Measurements from ENCODE around the gene EYS.

The EYS gene

DNA sequence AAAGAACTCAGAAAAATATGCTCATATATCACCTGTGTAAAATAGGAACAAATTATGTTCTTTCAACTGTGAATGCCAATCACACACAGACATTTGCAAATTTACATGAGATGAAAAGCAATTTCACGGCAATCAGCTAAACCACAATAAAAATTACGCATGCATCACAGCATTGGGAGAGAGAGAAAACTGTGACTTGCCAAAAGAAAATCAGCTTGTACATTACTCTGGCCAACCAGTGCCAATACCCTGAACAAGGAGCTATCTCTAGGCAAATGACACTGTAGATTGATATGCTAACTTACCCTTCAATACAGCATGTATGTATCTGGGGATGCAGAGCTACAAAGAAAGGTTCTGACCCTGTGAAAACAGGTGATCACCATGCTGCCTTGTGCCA, 515.6 kb downstream of the EYS start:
- no peak for DNase-seq

DNA sequence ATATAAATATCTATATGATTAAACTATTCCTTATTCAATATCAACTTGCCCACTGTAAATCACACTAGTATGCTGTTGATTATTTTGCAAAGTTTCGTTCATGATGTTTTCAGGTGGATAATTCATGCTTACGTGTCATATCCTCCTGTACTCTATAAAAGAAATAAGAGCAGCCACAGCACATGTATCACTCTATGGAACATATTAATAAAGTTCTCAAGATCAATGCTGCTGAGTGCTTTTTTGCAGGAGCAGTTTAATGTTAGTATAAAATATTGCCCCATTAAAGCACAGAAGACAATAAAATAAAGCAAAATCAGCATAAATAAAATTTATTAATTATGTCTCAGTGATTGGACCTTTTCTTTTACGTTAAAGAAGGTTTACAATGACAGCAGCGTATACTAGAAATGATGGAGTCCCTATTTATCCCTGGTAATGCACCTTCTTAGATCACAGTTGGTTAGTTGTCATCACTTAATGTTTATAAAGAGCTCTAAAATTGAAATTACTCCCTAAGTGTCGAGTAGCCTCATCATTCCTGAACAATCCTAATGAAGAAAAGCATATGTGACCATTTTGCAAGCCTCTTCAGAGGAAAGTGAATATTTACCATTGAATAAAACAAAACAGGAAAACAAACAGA, 517.7 kb downstream of the EYS start:
- no peak for DNase-seq

DNA sequence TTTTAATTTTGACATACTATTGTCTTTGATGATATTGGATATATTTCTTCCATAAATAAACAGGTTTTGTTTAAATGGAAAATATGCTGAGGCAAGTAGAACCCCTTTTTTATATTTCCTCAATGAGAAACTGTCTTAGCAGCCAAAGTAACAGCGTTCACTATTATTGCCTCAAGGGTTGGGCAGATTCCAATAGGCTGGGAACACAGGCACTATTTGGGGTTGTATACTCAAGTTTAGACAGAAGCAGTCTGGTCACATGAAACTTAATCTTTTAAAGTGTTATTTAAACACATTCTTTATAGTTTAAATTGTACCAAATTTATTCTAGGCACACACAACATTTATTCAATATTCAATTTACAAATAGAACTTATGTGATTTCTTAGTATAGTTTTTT, 520.2 kb downstream of the EYS start:
- DNase-seq = no peak

DNA sequence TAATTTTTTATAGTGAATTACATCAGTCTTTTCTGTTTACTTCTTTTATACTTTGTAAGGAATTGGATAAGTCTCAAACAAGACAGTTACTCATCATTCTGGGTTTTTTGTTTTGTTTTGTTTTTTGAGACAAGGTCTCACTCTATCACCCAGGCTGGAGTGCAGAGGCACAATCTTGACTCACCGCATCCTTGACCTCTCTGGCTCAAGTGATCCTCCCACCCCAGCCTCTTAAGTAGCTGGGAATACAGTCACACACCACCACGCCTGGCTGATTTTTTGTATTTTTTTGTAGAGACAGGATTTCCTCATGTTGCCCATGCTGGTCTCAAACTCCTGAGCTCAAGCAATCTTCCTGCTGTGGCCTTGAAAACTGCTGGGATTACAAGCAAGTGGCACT, 524.3 kb downstream of the EYS start:
- no peak for DNase-seq

DNA sequence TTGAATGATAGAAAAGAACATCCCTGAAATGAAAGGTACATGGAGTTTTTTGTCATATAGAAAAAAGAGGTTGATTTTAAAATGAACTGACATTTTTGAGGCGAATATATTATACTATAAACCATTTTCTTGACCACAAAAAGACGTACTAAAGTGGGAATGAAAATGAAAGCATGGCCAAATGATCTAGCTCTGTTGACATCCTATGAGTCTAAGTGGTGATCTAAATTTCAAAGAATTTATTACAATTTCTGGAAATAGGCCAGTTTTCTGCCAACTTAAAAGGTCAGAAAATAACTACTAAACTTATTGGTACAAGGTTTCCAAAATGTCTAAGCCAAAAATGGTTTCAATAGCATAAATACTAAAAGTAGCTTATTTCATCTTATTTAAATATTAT, 536.8 kb downstream of the EYS start:
- no peak for DNase-seq

DNA sequence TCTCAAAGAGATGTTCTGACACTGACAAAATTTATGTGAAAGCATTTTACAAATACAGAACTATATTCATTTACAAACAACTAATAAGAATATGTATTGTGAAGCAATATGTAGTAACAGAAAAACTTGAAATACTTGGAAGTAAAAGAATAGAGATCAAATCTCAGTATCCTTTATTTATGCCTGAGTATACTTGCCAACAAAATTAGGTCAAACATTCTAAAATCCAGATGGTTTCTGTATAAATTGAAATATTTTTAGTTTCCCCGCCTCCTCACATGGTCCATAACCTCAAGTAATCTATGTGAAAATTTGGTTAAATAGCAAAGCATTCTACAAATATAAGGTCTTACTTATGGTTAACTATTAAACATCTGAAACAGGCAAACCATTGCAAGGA, 545.4 kb downstream of the EYS start:
- DNase-seq = no peak

DNA sequence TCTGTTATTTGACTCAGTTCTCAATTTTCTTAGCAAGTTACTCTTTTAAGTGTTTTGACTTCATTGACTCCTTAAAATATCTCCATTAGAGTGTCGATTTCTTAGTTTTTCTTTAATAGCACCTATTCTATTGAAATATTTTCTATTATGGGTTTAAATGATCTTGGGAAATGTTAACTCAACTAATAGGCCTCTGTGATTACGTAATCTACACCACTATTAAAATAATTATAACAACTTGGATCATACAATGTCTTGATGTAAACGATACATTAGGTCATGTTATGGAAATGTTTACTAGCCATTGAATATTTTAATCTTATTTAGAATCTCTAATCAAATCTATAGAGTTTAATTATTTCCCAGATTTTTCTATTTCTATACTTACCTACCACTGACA, 550.0 kb downstream of the EYS start:
- no peak for DNase-seq

DNA sequence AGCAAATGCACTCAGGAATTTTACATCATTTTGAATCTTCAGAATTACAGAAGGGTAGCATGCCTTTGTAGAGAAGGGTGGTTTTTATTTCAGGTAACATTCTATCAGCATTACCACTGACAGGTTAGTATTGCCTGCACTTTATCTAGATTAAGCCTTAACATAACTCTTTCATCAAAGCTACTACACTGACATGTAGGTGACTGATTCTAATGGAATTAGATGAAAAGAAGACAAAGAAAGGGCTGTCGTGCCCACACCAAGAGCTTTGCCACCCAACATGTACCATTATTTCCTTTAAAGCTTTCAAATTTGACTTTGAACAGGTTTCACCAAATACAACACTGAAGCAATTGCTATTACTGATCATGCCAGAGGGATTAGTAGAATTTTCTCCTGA, 551.9 kb downstream of the EYS start:
- no peak for DNase-seq

DNA sequence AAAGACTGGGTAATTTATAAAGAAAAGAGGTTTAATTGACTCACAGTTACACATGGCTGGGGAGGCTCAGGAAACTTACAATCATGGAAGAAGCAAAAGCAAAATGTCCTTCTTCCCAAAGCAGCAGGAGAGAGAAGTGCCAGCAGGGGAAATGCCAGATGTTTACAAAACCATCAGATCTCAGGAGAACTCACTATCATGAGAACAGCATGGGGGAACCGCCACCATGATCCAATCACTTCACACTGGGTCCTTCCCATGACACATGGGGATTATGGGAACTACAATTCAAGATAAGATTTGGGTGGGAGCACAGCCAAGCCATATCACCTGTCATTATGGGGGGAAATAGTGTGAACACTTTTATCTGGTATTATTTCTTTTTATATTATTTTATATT, 557.2 kb downstream of the EYS start:
- no peak for DNase-seq

DNA sequence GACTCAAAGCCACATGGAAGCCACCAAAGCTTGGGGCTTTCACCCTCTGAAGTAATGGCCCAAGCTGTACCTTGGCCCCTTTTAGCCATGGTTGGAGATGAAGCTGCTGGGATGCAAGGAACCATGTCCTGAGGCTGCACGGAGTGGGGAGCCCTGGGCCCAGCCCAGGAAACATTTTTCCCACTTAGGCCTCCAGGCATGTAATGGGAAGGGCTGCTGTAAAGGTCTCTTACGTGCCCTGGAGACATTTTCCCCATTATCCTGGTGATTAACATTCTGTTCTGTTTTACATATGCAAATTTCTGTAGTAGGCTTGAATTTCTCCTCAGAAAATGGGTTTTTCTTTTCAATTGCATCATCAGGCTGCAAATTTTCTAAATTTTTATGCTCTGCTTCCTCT, 558.2 kb downstream of the EYS start:
- DNase-seq = no peak

DNA sequence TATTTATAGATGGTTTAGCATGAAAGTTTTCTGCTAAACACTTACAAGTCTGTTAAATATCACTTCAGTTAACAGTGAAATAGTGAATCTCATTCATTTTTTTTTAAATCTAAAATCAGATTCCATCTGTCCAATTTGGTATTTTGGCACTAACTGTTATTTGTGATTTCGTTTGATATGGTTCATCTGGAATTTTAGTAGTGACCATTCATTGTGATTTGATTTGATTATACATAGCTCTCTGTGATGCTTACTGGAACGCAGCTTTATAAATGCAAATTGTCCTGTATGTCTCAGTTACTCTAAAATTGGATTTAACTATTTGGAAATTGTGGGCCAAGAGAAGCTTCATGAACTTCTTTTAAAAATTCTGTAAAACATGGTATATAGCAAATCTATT, 571.5 kb downstream of the EYS start:
- DNase-seq = no peak

DNA sequence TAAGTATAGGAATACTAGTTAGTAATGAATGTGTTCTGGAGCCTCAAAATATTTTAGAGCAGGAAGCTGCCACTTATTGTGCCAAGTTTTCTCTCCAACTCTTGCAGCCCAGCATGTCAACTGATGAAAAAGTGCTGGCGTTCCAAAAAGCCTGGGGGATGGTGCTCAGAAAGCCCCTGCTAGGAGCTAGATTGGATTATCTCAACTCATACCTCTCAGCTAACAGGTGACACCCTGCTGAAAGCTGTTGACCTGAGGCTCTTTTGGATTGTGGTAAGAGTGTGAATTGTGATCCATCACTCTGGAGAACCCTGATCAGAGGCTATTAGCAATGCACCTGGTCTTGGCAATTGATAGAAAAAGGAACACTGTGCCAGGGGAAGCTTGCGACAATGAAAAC, 580.4 kb downstream of the EYS start:
- DNase-seq = no peak

DNA sequence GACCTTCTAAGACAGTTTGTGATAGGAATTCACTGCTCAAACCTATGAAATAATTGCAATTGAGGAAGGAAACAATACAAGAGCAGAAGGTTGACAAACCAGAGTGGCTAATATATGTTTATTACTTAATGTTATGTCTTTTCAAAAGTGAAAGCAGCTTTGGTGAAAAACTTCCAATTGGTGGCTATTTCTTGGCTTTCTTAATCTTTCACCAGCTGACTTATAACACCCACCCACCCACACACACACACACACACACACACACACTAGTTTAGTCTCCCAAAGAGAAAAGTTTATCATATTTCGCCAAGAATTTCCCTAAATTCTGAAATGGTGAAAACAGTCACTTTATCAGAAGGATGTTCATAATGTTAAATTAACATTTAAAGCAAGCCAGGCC, 583.5 kb downstream of the EYS start:
- DNase-seq = no peak

DNA sequence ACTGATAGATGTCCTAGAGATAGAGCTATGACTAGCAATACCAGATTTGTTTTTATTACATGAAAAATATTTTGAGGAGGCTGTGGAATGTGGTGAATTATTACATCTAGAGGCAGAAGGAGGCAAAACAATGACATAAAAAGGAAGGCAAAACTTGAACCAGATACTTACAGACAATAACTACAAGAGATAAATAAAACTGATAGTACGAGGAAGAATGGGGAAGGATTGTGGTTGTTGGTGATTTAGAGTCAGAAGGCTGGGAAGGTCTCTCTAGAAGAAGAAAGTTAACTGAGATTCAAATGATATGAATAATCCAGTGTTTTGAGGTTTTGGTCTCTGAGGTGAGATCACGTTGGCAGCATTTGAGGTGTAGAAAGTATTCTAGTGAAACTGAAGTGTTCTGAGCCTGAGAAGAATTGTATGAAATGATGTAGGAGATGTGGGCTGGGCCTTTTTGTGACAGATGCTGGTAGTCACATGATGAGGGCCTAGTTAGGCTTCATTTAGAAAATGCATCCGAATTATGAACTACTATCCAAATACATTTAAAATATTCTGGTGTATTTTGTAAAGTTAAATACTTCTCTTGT, 589.1 kb downstream of the EYS start:
- no peak for DNase-seq

DNA sequence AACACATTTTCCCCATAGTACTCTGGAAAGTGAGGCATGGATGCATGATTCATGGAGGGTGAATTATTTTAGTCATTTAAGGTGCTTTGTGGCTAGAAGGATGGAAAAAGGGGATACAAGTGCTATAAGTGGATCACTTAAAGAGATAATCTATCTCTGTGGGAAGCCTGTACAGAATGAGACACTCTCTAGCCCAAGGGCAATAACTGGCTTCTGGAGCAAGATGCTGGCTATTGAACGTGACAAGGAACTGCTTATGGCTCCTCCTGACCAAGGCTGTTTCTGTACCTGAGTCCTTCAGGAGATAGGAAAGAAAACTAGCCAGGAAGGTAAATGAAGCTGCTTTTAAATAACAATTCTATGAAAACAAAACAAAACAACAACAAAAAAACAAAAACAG, 590.7 kb downstream of the EYS start:
- DNase-seq = no peak

DNA sequence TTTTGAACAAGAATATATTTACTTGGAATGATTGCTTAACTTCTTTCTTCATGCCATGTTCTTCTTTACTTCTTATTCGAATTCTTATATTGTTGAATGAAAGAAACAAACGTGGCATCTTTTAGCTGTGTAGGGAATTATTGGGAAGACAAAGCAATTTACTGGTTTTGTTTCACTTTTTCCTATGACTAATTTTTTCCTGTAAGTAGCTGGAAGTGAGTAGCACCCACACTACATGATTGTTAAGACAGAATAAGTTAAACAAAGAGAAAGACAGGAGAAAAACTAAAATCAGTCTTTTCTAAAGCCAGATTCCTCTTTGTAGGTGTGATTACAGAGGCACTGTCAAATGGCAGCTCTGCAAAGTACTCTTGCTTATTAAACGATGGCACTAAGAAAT, 593.4 kb downstream of the EYS start:
- no peak for DNase-seq

DNA sequence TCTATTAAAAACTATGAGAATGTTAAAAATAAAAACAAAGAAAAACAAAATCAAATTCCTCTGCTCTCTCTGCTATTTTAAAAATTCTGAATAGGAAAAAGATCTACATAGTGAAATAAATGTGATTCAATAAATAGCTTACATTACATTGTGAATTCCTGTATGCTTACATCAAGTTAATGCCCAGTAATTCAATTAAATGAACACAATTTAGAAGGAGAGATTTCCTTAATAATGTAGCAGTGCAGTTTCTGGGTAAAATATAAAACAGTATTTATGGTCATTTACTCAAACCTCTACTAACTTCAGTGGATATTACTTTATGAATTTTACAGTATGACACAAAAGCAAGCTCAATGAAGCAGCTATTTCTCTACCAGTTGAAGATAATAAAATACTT, 594.6 kb downstream of the EYS start:
- DNase-seq = no peak

DNA sequence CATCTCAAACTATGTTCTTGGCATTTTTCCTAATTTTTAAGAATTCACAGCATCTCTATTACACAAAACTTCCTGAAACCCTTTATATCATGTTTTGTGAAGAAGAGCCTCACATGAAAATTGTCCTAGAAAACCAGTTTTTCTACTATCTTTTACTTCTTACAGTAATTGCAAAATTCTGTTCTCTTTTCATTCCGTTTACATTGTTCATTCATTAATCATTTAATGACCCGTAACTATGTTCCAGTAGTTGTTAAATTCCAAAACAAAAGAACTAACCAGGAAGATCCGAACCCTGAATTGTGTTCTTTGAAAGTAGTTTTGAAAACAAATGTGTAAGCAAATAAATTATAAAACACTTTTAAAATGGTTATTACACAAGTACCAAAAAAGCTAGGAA, 597.0 kb downstream of the EYS start:
- no peak for DNase-seq

DNA sequence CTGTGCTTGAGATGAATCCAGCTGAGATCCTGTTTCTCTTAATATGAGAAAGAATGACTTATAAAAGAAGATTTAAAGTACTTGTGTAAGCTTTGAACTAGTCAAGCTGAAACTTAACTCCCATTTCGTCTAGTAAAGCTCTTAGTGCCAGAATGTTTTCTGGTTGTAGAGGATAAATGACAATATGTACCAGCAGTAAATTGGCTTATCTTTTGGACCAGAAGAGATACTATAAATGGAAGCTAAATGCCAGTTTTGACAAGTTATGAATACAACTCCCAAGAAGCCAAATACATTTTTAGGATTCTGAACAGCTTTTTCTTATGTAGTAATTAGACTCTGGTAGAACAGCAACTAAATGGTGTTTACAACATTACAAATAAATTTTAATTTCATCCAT, 608.7 kb downstream of the EYS start:
- DNase-seq = no peak

DNA sequence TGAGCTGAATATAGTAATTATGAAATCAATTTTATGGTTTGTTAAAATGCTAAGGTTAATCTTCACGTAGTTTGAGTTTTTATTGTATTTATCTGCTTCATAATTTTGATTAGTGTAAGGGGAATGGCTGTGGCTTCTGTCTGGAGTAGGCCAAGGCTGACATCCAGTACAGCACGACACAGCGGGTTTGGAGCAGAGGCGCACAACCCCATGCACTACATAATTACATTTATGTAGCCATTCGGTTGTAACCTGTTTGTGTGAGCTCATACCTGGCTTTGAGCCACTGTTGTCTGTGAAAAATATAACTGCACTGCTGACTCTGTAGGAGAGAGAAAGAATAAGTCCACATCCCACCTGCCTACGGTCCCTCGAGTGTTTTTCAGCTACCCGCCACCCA, 615.5 kb downstream of the EYS start:
- no peak for DNase-seq

DNA sequence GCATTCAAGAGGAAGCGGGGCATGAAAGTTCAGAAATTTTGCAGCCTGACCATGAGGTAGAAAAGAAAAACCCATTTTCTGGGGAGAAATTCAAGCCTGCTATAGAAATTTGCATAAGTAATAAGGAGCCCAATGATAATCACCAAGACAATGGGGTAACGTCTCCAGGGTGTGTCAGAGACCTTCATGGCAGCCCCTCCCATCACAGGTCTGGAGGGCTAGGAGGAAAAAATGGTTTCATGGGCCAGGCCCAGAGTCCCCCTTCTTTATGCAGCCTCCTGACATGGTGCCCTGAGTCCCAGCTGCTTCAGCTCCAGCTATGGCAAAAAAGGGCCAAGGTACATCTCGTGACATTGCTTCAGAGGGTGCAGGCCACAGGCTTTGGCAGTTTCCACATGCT, 618.5 kb downstream of the EYS start:
- no peak for DNase-seq

DNA sequence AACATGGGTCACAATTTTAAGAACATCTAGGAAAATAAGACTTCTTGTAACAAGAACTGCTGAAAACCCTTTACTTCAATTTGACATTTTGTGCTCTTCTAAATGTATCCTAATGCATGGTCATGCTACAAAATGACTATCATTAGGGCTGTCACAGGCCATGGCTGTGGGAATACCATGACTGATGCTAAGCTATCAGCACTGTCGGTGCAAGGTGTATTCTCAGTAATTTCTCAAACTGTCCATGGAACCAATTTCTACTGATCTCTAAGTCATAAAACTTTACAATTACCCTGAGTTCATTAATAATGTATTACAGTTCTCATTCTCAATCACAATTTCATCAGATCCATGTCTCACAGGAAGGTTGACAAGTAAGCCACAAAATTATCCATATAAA, 625.3 kb downstream of the EYS start:
- no peak for DNase-seq

DNA sequence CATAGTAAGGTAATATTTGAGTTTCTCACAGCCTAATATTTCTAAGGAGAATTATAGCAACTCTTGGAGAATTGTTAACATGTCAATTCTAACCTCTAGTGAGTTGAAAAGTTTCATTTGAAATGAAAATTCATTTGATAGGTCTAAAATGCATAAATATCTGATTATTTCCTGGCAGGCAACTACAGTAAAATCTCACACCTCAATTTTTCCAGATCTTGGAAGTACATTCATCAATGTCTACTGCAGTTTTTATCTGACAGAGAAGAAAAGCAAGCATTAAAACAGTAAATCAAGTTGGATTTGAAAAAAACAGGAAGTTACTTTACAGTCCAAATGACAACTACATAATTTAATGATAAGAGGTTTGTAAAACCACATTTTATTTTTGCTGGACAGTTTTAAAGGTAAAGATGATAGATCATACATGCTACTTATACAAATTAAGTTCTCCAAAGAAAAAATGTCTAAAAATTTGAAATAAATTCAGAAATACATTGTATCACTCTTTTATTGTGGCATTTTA, 631.3 kb downstream of the EYS start:
- DNase-seq = no peak

DNA sequence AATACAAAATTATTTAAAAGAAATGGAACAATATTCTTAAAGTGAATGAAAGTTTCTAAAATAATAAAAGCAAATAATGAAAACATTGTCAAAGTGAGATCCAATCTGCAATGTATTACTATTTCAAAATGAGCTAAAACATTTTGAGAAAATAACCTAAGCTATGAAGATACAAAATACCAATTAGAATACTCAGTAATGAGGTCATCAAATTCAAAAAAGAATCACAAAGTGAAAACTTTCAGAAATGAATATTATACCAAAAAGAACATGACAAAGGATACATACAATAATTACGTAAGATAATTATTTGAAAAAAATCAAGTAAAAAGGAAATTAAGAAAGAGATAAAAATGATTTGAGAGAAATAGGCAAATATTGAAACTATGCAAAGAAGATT, 634.5 kb downstream of the EYS start:
- DNase-seq = no peak

DNA sequence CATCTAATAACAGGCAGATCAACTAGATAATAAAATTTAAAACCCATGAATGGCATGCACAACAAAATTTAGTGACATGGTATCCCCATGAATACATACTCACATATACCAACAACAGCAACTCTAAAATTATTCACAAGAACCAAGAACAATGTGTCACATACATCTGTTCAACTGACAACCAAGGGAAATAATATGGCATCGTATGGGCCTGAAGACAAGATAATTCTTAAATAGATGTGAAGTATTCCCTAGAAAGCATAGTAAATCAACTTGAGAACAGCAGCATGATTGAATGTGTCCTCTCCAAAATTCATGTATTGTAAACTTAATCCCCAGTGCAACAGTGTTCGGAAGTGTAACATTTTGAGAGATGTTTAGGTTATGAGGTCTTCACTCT, 635.5 kb downstream of the EYS start:
- DNase-seq = no peak
